ENCODE results near the gene ABLIM2. TPM values are rescaled to one million over a fixed set of nuclear protein-coding genes. Genes with fewer than 3 reads are reported as not detected.

Gene ABLIM2
- total and polyA plus RNA-seq, 2 of the 13 experiments (the other 11 are each of a cell fraction or from before 2014, with no cell fraction given), result 0.20 to 0.37 TPM

DNA sequence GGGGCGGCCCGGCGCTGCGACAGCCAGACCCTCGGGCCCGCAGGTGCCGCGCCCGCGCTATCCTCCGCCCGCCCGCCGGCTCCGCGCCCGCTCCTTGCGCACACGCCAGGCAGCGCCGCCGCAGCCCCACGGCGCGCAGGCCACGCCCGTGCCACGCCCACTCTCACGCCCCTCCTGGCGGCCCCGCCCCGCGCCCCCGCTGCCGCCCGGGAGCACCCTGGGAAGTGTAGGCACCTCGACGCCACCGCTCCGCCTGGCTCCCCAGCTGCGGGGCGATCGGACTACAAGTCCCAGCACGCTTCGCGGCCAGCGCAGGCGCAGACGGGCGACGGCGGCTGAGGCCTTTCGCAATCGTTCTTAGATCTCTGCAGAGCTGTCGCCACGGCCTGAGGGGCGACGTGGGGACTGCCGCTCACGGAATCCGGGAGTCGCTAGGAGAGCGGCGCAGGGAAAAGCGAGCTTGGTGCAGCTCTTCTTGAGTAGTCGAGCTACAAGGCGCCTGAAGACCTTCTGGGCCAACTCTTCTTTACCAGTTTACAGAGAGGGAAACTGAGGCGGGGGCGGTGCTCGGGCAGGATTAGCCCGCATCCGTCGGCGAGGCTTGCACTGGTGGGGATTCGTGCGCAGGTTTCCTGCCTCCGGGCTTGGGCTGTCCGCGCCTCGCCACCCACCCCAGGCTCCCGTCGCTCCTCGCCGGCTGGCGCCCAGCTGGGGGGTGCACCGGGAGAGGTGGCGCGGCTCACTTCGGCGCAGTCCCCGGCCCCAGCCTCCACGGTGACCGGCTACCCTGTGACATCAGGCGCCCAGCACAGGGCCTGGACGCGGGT is at the start of gene ABLIM2 (continued):
- TF ChIP-seq ZNF790 (CRISPR knock-in tag; IDR thresholded peaks at IDR 0.05; ENCODE audit: borderline replicate concordance) (no peak), ZNF232 (CRISPR knock-in tag; IDR thresholded peaks at IDR 0.05; ENCODE audit: borderline replicate concordance) (no peak), MIXL1 (CRISPR knock-in tag; IDR thresholded peaks at IDR 0.05) (no peak), ZFX (CRISPR knock-in tag; IDR thresholded peaks at IDR 0.05; ENCODE audit: low read depth) (peak; percentile 79), ZZZ3 (CRISPR knock-in tag; IDR thresholded peaks at IDR 0.05; ENCODE audit: borderline replicate concordance) (0 out of 2 replicates have a peak, but pooled peaks have one; percentile 68), ZNF431 (CRISPR knock-in tag; IDR thresholded peaks at IDR 0.05; ENCODE audit: borderline replicate concordance, low read depth) (0 out of 2 replicates have a peak, but pooled peaks have one; percentile 53), ZMYM3 (CRISPR knock-in tag; IDR thresholded peaks at IDR 0.05) (0 out of 2 replicates have a peak, but pooled peaks have one; percentile 11), ZNF563 (CRISPR knock-in tag; IDR thresholded peaks at IDR 0.05) (no peak; the same call in 1 of the 2 replicates), DPF2 (CRISPR knock-in tag; IDR thresholded peaks at IDR 0.05; ENCODE audit: borderline replicate concordance, low read depth) (0 out of 2 replicates have a peak, but pooled peaks have one; percentile 26), ZNF253 (CRISPR knock-in tag; IDR thresholded peaks at IDR 0.05; ENCODE audit: borderline replicate concordance) (no peak), ZNF329 (CRISPR knock-in tag; IDR thresholded peaks at IDR 0.05; ENCODE audit: low read depth) (no peak), GTF3A (CRISPR knock-in tag; conservative IDR thresholded peaks at IDR 0.05) (no peak), ELF1 (CRISPR knock-in tag; IDR thresholded peaks at IDR 0.05) (no peak; the same call in 1 of the 2 replicates), SRY (CRISPR knock-in tag; IDR thresholded peaks at IDR 0.05) (no peak), ZNF101 (CRISPR knock-in tag; IDR thresholded peaks at IDR 0.05; ENCODE audit: borderline replicate concordance, low read depth) (no peak), ZBTB38 (CRISPR knock-in tag; IDR thresholded peaks at IDR 0.05) (peak; percentile 14; the same call in 1 of the 2 replicates), ARNTL (CRISPR knock-in tag; IDR thresholded peaks at IDR 0.05) (no peak), XRCC5 (optimal IDR thresholded peaks at IDR 0.05; ENCODE audit: low read length) (peak; percentile 26), MAFF (IDR thresholded peaks at IDR 0.05; ENCODE audit: low read depth, low read length) (no peak)
- TF ChIP-seq, protein P1, sequence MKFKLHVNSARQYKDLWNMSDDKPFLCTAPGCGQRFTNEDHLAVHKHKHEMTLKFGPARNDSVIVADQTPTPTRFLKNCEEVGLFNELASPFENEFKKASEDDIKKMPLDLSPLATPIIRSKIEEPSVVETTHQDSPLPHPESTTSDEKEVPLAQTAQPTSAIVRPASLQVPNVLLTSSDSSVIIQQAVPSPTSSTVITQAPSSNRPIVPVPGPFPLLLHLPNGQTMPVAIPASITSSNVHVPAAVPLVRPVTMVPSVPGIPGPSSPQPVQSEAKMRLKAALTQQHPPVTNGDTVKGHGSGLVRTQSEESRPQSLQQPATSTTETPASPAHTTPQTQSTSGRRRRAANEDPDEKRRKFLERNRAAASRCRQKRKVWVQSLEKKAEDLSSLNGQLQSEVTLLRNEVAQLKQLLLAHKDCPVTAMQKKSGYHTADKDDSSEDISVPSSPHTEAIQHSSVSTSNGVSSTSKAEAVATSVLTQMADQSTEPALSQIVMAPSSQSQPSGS (CRISPR knock-in tag; IDR thresholded peaks at IDR 0.05), result no peak
- TF ChIP-seq, protein P2, sequence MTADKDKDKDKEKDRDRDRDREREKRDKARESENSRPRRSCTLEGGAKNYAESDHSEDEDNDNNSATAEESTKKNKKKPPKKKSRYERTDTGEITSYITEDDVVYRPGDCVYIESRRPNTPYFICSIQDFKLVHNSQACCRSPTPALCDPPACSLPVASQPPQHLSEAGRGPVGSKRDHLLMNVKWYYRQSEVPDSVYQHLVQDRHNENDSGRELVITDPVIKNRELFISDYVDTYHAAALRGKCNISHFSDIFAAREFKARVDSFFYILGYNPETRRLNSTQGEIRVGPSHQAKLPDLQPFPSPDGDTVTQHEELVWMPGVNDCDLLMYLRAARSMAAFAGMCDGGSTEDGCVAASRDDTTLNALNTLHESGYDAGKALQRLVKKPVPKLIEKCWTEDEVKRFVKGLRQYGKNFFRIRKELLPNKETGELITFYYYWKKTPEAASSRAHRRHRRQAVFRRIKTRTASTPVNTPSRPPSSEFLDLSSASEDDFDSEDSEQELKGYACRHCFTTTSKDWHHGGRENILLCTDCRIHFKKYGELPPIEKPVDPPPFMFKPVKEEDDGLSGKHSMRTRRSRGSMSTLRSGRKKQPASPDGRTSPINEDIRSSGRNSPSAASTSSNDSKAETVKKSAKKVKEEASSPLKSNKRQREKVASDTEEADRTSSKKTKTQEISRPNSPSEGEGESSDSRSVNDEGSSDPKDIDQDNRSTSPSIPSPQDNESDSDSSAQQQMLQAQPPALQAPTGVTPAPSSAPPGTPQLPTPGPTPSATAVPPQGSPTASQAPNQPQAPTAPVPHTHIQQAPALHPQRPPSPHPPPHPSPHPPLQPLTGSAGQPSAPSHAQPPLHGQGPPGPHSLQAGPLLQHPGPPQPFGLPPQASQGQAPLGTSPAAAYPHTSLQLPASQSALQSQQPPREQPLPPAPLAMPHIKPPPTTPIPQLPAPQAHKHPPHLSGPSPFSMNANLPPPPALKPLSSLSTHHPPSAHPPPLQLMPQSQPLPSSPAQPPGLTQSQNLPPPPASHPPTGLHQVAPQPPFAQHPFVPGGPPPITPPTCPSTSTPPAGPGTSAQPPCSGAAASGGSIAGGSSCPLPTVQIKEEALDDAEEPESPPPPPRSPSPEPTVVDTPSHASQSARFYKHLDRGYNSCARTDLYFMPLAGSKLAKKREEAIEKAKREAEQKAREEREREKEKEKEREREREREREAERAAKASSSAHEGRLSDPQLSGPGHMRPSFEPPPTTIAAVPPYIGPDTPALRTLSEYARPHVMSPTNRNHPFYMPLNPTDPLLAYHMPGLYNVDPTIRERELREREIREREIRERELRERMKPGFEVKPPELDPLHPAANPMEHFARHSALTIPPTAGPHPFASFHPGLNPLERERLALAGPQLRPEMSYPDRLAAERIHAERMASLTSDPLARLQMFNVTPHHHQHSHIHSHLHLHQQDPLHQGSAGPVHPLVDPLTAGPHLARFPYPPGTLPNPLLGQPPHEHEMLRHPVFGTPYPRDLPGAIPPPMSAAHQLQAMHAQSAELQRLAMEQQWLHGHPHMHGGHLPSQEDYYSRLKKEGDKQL (CRISPR knock-in tag; IDR thresholded peaks at IDR 0.05; ENCODE audit: low read depth), result no peak
- TF ChIP-seq, protein P3, sequence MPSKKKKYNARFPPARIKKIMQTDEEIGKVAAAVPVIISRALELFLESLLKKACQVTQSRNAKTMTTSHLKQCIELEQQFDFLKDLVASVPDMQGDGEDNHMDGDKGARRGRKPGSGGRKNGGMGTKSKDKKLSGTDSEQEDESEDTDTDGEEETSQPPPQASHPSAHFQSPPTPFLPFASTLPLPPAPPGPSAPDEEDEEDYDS (CRISPR knock-in tag; IDR thresholded peaks at IDR 0.05), result peak; percentile 68

Measured in HepG2 (cell line).